HepG2 (cell line): ENCODE results near the gene RRAD. TPM values are rescaled to one million over a fixed set of nuclear protein-coding genes. Genes with fewer than 3 reads are reported as not detected.

Experiments used
- ATAC-seq: fragments of 200-7000 bp; cut with Tn5 transposase; 3 replicates; pipeline ENCODE4 v1.9.1; 2020; ENCODE audit warnings: mild to moderate bottlenecking, moderate library complexity
- BruUV-seq: library from RNA; stranded (reverse); fragments of 400-500 nt; replicated peaks from 2 replicates; lab custom pipeline; 2021; lab: Mats Ljungman, UMichigan
- CTCF ChIA-PET: fragments of 300-600 bp; formaldehyde crosslinking; extraction: SDS; loops from one replicate; lab custom pipeline; 2021; ENCODE audit warnings: low total read pairs, inconsistent platforms, low intra/inter-chr PET ratio; lab: Yijun Ruan, JAX
- POLR2A ChIA-PET: fragments of 350-600 bp; sonication (Branson Sonifier 250); formaldehyde crosslinking; loops from one replicate; lab custom pipeline; 2020; ENCODE audit warnings: antibody characterized with exemption, inconsistent platforms; lab: Yijun Ruan, JAX
- DNase-seq: peaks from one replicate; pipeline ENCODE4 v3.0.0-alpha.2; 2015; ENCODE audit warnings: low spot score
- FAIRE-seq: peaks from 3 replicates; lab custom pipeline; 2011; peaks lifted over from hg19 to GRCh38; lab: Jason Lieb, UNC
- H2AFZ ChIP-seq: one replicate; pipeline ENCODE4 v1.6.1; 2011; ENCODE audit warnings: low read length, inconsistent platforms
- H3K27ac ChIP-seq: fragments of 300-600 bp; 3 replicates; pipeline ENCODE4 v1.8.0; 2011; ENCODE audit warnings: mixed run types, mild to moderate bottlenecking, mixed read lengths, low read length, inconsistent platforms; ENCODE audit not compliant: insufficient read depth; ENCODE audit errors: extremely low read length
- H3K27me3 ChIP-seq, 2 experiments: fragments of 200-600 bp in 1 of 2; 2 replicates in 1 of 2; 3 replicates in 1 of 2; pipeline versions ENCODE4 v1.6.0 to v1.8.0; 2011; ENCODE audit warnings: low read length in 2 of 2, mild to moderate bottlenecking in 2 of 2, moderate library complexity in 2 of 2, inconsistent platforms in 1 of 2; ENCODE audit not compliant: insufficient read depth in 2 of 2, control insufficient read depth in 1 of 2
- H3K36me3 ChIP-seq, 2 experiments: fragments of 200-600 bp in 1 of 2; replicated peaks in 1 of 2; 2 replicates in 1 of 2; 3 replicates in 1 of 2; pipeline versions ENCODE4 v1.5.1 to v1.8.0; 2011; ENCODE audit warnings: low read length in 2 of 2, inconsistent platforms in 1 of 2; ENCODE audit not compliant: insufficient read depth in 2 of 2, control insufficient read depth in 1 of 2
- H3K4me1 ChIP-seq: 2 replicates; pipeline ENCODE4 v1.5.1; 2012; ENCODE audit warnings: low read length, inconsistent platforms; ENCODE audit not compliant: insufficient read depth
- H3K4me2 ChIP-seq: 2 replicates; pipeline ENCODE4 v1.6.0; 2011; ENCODE audit warnings: low read depth, low read length, inconsistent platforms
- H3K4me3 ChIP-seq, 3 experiments: fragments of 200-600 bp in 1 of 3; sonication (generic), shearing (Covaris generic) in 1 of 3; replicated peaks in 1 of 3; 2 replicates each; pipeline ENCODE4 v1.5.1; 2011 to 2016; ENCODE audit warnings: low read length in 3 of 3, inconsistent platforms in 2 of 3, low read depth in 2 of 3, mild to moderate bottlenecking in 2 of 3, control low read depth in 1 of 3, mixed read lengths in 1 of 3; ENCODE audit not compliant: insufficient read depth in 1 of 3
- H3K79me2 ChIP-seq: one replicate; pipeline ENCODE4 v1.6.1; 2011; ENCODE audit warnings: low read length, inconsistent platforms; ENCODE audit not compliant: insufficient read depth
- H3K9ac ChIP-seq: 2 replicates; pipeline ENCODE4 v1.6.0; 2011; ENCODE audit warnings: mild to moderate bottlenecking, low read depth, low read length, inconsistent platforms; ENCODE audit not compliant: insufficient read depth
- H3K9me3 ChIP-seq: 2 replicates; pipeline ENCODE4 v1.5.1; 2012; ENCODE audit warnings: mild to moderate bottlenecking, low read length
- H4K20me1 ChIP-seq: 2 replicates; pipeline ENCODE4 v1.6.0; 2011; ENCODE audit warnings: inconsistent platforms, mild to moderate bottlenecking, low read length, moderate library complexity; ENCODE audit not compliant: insufficient read depth
- NFIB ChIP-seq: sonication (generic); formaldehyde crosslinking; IDR thresholded peaks from 2 replicates; pipeline ENCODE4 v1.9.0; 2021; ENCODE audit warnings: missing genetic modification reagents, mild to moderate bottlenecking, borderline replicate concordance
- WGBS: methylation state at CpG from one replicate; pipeline ENCODE4 v1.1.6; 2017; ENCODE audit warnings: low lambda C conversion rate; 5-methylcytosine and 5-hydroxymethylcytosine counted together
- in situ Hi-C: cut with HindIII; loops from 2 replicates; pipeline ENCODE4 v1.10.0; 2017; ENCODE audit warnings: low pct_unique_long_range_greater_than_20kb; ENCODE audit not compliant: extremely low pct_ligation_motif_present
- intact Hi-C: fragments of 100-400 bp; cut with micrococcal nuclease; formaldehyde crosslinking; loops from one replicate; pipeline ENCODE4 v1.10.0; 2022; ENCODE audit not compliant: unreplicated experiment
- polyA plus RNA-seq, 8 experiments: library from polyadenylated mRNA; depleted of rRNA in 3 of 8; stranded (reverse) in 7 of 8; unstranded in 1 of 8; fragments of >200 nt; fragmentation: Illumina TruSeq in 4 of 8; extraction: Trizol in 4 of 8; gene quantifications; 2 replicates each; pipeline versions ENCODE4 v1.2.1 to v1.2.3, GENCODE V29; 2011 to 2016; ENCODE audit warnings: low read depth in 4 of 8, missing spikeins in 1 of 8, mixed read lengths in 1 of 8; ENCODE audit not compliant: insufficient read depth in 1 of 8
- total RNA-seq, 5 experiments: library from RNA; depleted of rRNA; stranded (reverse); fragments of >200 nt; fragmentation: Illumina TruSeq; extraction: Trizol; gene quantifications; 2 replicates each; pipeline ENCODE4 v1.2.3, GENCODE V29; 2016; ENCODE audit warnings: low read depth in 1 of 5

RRAD gene
- total and polyA plus RNA-seq, 2 of the 13 experiments (the other 11 are each of a cell fraction or from before 2014, with no cell fraction given): 0.80 to 1.1 TPM

GRCh38 chr16:66871840-66872239 lies 53.5 kb downstream of the RRAD start:
- POLR2A ChIA-PET: interaction anchor here (1.7 kb wide), 1 partner anchor 41 kb away, joined by 13 read pairs; the partner anchor contains the start of gene NAE1
- ATAC-seq (no peak), DNase-seq (no peak), FAIRE-seq (no peak)
- no peaks in the 10 kb centered on the region for H3K36me3 ChIP-seq
- H4K20me1 ChIP-seq: no peaks in the 10 kb centered on the region
- 34% methylated on average over 2 of the region's 3 CpGs for WGBS
- no peak overlapping the region for H2AFZ ChIP-seq
- H3K27me3 ChIP-seq: peaks cover 0 to 8% of the 10 kb centered on the region in 2 experiments; a peak in 2 of 5 replicates
- CTCF ChIA-PET: no interaction called here
- in situ Hi-C loops: loop anchor here (25.0 kb wide), 1 partner anchor 460 kb away; no protein-coding TSS in a partner anchor
- H3K79me2 ChIP-seq: no peaks in the 10 kb centered on the region
- TF ChIP-seq NFIB (CRISPR knock-in tag): no peak
- TF ChIP-seq, all 625 proteins: peak for 0
- no TSS peak for BruUV-seq
- Histone ChIP-seq H3K4me3 (no peak overlapping the region), H3K4me2 (no peak overlapping the region), H3K4me1 (peaks cover 30% of the 10 kb centered on the region), H3K9me3 (no peaks in the 10 kb centered on the region), H3K9ac (no peak overlapping the region), H3K27ac (no peak overlapping the region)
- intact Hi-C loops: loop anchor here (5.0 kb wide), 1 partner anchor 210 kb away; no protein-coding TSS in a partner anchor

Other genes with a start within 250 kb of the RRAD start
- gene CMTM4, start 228.8 kb downstream of the RRAD start, total RNA-seq (2016; rRNA removed; fragmentation: Illumina TruSeq; extraction: Trizol): 32.0 and 44.1 TPM in 2 replicates
- gene CMTM4, start 228.8 kb downstream of the RRAD start, polyA plus RNA-seq (2011; rRNA removed): 36.3 and 41.3 TPM in 2 replicates
- 107 and 135 TPM in 2 replicates for gene DYNC1LI2, start 173.9 kb downstream of the RRAD start, total RNA-seq (2016; rRNA removed; fragmentation: Illumina TruSeq; extraction: Trizol)
- 65.5 and 67.7 TPM in 2 replicates for gene DYNC1LI2, start 173.9 kb downstream of the RRAD start, polyA plus RNA-seq (2011; rRNA removed)
- gene TERB1, start 124.0 kb downstream of the RRAD start, total RNA-seq (2016; rRNA removed; fragmentation: Illumina TruSeq; extraction: Trizol): not detected in 2 replicates
- gene TERB1, start 124.0 kb downstream of the RRAD start, polyA plus RNA-seq (2011; rRNA removed): not detected in 2 replicates
- gene NAE1, start 94.6 kb downstream of the RRAD start, total RNA-seq (2016; rRNA removed; fragmentation: Illumina TruSeq; extraction: Trizol): 206 and 279 TPM in 2 replicates
- gene NAE1, start 94.6 kb downstream of the RRAD start, polyA plus RNA-seq (2011; rRNA removed): 68.2 and 95.7 TPM in 2 replicates
- gene CA7, start 81.1 kb downstream of the RRAD start, total RNA-seq (2016; rRNA removed; fragmentation: Illumina TruSeq; extraction: Trizol): not detected in 2 replicates
- gene CA7, start 81.1 kb downstream of the RRAD start, polyA plus RNA-seq (2011; rRNA removed): not detected in 2 replicates
- 15.8 and 38.2 TPM in 2 replicates for gene PDP2, start 45.0 kb downstream of the RRAD start, total RNA-seq (2016; rRNA removed; fragmentation: Illumina TruSeq; extraction: Trizol)
- 12.2 and 12.8 TPM in 2 replicates for gene PDP2, start 45.0 kb downstream of the RRAD start, polyA plus RNA-seq (2011; rRNA removed)
- gene CDH16, start 6.7 kb downstream of the RRAD start, total RNA-seq (2016; rRNA removed; fragmentation: Illumina TruSeq; extraction: Trizol): 3.2 and 3.9 TPM in 2 replicates
- gene CDH16, start 6.7 kb downstream of the RRAD start, polyA plus RNA-seq (2011; rRNA removed): 2.7 and 5.3 TPM in 2 replicates
- 157 and 174 TPM in 2 replicates for gene CIAO2B, start 8.9 kb upstream of the RRAD start, total RNA-seq (2016; rRNA removed; fragmentation: Illumina TruSeq; extraction: Trizol)
- 293 and 323 TPM in 2 replicates for gene CIAO2B, start 8.9 kb upstream of the RRAD start, polyA plus RNA-seq (2011; rRNA removed)
- 35.1 and 63.8 TPM in 2 replicates for gene CES2, start 10.0 kb upstream of the RRAD start, total RNA-seq (2016; rRNA removed; fragmentation: Illumina TruSeq; extraction: Trizol)
- gene CES2, start 10.0 kb upstream of the RRAD start, polyA plus RNA-seq (2011; rRNA removed): 50.6 and 69.7 TPM in 2 replicates
- 2.3 and 6.6 TPM in 2 replicates for gene CES3, start 35.7 kb upstream of the RRAD start, total RNA-seq (2016; rRNA removed; fragmentation: Illumina TruSeq; extraction: Trizol)
- gene CES3, start 35.7 kb upstream of the RRAD start, polyA plus RNA-seq (2011; rRNA removed): 17.4 and 18.1 TPM in 2 replicates
- 0.09 TPM in 1 of 2 replicates, not detected in the other for gene CES4A, start 63.1 kb upstream of the RRAD start, total RNA-seq (2016; rRNA removed; fragmentation: Illumina TruSeq; extraction: Trizol)
- 0.17 and 0.18 TPM in 2 replicates for gene CES4A, start 63.1 kb upstream of the RRAD start, polyA plus RNA-seq (2011; rRNA removed)
- gene CBFB, start 103.6 kb upstream of the RRAD start, total RNA-seq (2016; rRNA removed; fragmentation: Illumina TruSeq; extraction: Trizol): 70.8 and 76.0 TPM in 2 replicates
- 15.4 and 22.1 TPM in 2 replicates for gene CBFB, start 103.6 kb upstream of the RRAD start, polyA plus RNA-seq (2011; rRNA removed)
- 48.3 and 53.6 TPM in 2 replicates for gene PHAF1, start 184.4 kb upstream of the RRAD start, total RNA-seq (2016; rRNA removed; fragmentation: Illumina TruSeq; extraction: Trizol)
- 174 and 184 TPM in 2 replicates for gene PHAF1, start 184.4 kb upstream of the RRAD start, polyA plus RNA-seq (2011; rRNA removed)
- 1.5 and 3.1 TPM in 2 replicates for gene B3GNT9, start 225.5 kb upstream of the RRAD start, total RNA-seq (2016; rRNA removed; fragmentation: Illumina TruSeq; extraction: Trizol)
- 1.2 and 1.5 TPM in 2 replicates for gene B3GNT9, start 225.5 kb upstream of the RRAD start, polyA plus RNA-seq (2011; rRNA removed)
- 6.2 and 7.8 TPM in 2 replicates for gene TRADD, start 234.4 kb upstream of the RRAD start, total RNA-seq (2016; rRNA removed; fragmentation: Illumina TruSeq; extraction: Trizol)
- gene TRADD, start 234.4 kb upstream of the RRAD start, polyA plus RNA-seq (2011; rRNA removed): 8.2 and 10.3 TPM in 2 replicates
- 1.5 and 3.9 TPM in 2 replicates for gene FBXL8, start 234.4 kb upstream of the RRAD start, total RNA-seq (2016; rRNA removed; fragmentation: Illumina TruSeq; extraction: Trizol)
- 9.3 and 10.9 TPM in 2 replicates for gene FBXL8, start 234.4 kb upstream of the RRAD start, polyA plus RNA-seq (2011; rRNA removed)
- gene HSF4, start 239.2 kb upstream of the RRAD start, total RNA-seq (2016; rRNA removed; fragmentation: Illumina TruSeq; extraction: Trizol): 0.41 and 3.5 TPM in 2 replicates
- gene HSF4, start 239.2 kb upstream of the RRAD start, polyA plus RNA-seq (2011; rRNA removed): 16.9 and 17.9 TPM in 2 replicates
- 3.1 and 5.7 TPM in 2 replicates for gene NOL3, start 245.0 kb upstream of the RRAD start, total RNA-seq (2016; rRNA removed; fragmentation: Illumina TruSeq; extraction: Trizol)
- gene NOL3, start 245.0 kb upstream of the RRAD start, polyA plus RNA-seq (2011; rRNA removed): 20.5 and 23.3 TPM in 2 replicates